GM12891 (cell line): Measurements from ENCODE around the gene CTNND2.

Experiments
- PAX5 ChIP-seq: IDR thresholded peaks from 2 replicates; pipeline ENCODE4 v1.6.1; 2011; ENCODE audit warnings: low read length, moderate library complexity, mild to moderate bottlenecking; ENCODE audit not compliant: insufficient read depth, severe bottlenecking
- POLR2A ChIP-seq: IDR thresholded peaks from 2 replicates; pipeline ENCODE4 v1.6.1; 2011; ENCODE audit warnings: low read depth, low read length, control low read depth
- POLR2AphosphoS5 ChIP-seq: IDR thresholded peaks from 2 replicates; pipeline ENCODE4 v1.6.1; 2011; ENCODE audit warnings: low read depth, low read length, control low read depth
- POU2F2 ChIP-seq: IDR thresholded peaks from 2 replicates; pipeline ENCODE4 v1.6.1; 2011; ENCODE audit warnings: low read depth, mild to moderate bottlenecking, control low read depth, low read length, moderate library complexity
- SPI1 ChIP-seq: IDR thresholded peaks from 2 replicates; pipeline ENCODE4 v1.6.1; 2011; ENCODE audit warnings: low read depth, low read length, control low read depth
- TAF1 ChIP-seq: IDR thresholded peaks from 2 replicates; pipeline ENCODE4 v1.6.1; 2011; ENCODE audit warnings: low read depth, low read length, control low read depth

- TF ChIP-seq POLR2A (no peak), SPI1 (no peak), POLR2AphosphoS5 (no peak), TAF1 (no peak), PAX5 (no peak), POU2F2 (no peak)
These were observed 603.1 kb downstream of the CTNND2 start for GRCh38 chr5:11301171-11301570.
